HG02798 (cell line): ENCODE data around the gene PNPLA3.

ENCODE experiments used
- ATAC-seq: cut with Tn5 transposase; IDR thresholded peaks from one replicate; pipeline ENCODE4 v1.9.1; 2021; ENCODE audit warnings: mild to moderate bottlenecking; ENCODE audit not compliant: unreplicated experiment, poor library complexity

PNPLA3 gene

DNA sequence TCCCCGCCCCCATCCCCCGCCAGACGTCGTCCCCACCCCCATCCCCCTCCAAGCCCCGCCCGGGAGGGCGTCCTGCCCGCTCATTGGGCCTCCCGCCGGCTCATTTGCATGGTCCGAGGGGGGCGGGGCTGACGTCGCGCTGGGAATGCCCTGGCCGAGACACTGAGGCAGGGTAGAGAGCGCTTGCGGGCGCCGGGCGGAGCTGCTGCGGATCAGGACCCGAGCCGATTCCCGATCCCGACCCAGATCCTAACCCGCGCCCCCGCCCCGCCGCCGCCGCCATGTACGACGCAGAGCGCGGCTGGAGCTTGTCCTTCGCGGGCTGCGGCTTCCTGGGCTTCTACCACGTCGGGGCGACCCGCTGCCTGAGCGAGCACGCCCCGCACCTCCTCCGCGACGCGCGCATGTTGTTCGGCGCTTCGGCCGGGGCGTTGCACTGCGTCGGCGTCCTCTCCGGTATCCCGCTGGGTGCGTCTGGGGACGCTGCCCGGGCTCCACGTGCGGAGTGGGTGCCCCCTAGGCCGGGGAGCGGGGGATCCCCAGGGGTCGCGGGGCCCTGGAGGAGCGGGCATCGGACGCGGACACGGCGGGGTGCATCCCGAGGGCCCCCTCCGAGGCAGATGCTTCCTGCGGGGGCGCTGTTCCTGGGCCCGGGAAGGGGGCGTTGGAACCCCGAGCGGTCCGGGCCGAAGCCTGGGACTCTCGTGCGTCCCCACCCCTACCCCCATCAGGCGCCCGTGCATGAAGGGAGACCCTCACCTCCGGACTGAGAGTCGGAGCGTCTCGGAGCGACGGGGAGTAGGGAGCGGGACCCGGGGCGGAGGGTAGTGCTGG, at the start of gene PNPLA3:
Gene PNPLA3 (plus strand): TSS at position 175 of the 834 bp plus-strand sequence. CDS start 107 bp downstream, at position 282.
- ATAC-seq: no peak

DNA sequence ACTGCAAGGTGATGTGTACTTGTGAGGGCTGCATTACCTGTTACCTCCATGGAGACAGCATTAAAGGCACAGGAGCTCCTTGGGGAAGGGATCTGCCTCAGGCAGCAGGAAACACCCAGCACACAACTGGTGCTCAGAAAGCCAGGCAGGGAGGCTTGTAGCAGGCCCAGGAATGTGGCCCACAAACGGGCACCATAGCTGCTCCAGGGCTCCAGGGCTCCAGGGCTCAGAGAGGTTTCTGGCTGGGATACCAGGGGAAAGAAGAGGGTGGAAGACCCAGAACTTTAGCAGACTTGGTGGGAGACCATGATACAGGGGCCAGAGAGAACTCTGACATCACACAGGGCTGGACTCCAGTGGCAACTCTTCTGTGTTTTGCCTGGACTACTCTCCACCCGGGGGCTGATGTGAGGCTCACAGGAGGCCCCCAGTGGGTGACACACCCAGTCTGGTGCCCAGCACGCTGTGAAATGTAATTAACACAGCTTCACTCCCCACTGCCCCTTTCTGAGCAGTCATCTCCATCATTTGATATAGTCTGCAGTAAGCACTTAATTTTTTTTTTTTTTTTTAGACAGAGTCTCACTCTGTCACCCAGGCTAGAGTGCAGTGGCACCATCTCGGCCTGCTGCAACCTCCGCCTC, 46.6 kb upstream of the PNPLA3 start:
- ATAC-seq: no peak

GRCh38 chr22:43878079-43878795, 45.4 kb upstream of the PNPLA3 start:
- ATAC-seq: no peak

DNA sequence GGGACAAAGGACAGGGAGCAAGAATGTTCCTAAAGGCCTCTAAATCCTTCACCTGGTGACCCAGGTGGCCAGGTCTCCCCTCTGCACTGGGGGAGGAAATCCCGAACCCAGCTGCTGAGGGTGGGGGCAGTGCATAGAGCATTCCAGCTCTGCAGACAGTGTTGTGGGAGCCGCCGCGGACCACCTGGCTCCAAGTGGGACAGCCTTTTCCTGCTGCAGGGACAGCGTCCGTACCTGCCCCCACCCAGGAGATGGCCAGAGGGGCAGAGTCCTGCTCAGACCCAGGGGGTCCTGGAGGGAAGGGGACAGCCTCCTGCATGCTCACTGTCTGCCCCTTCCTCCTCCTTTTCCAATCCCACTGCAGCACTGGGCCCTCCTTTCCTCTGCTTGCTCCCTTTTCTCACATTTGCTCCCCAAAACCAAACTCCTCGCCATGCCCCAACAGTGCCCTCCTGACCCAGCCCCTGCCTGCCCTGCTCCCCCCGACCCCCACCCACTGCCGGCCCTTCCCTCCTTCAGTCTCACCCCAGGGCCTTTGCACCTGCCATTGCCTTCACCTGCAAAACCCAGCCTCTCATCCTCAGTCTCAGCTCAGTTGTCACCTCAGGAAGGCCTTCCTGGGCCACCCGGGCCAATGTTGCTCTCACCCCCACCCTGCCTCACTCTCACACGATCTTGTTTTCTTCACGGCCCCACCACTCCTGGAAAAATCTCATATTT, 44.6 kb upstream of the PNPLA3 start:
- no peak for ATAC-seq

- no peak for ATAC-seq
Measured at GRCh38 chr22:43879901-43880540, 43.6 kb upstream of the PNPLA3 start.

- ATAC-seq: no peak
Measured at GRCh38 chr22:43880541-43880991, 43.0 kb upstream of the PNPLA3 start.

DNA sequence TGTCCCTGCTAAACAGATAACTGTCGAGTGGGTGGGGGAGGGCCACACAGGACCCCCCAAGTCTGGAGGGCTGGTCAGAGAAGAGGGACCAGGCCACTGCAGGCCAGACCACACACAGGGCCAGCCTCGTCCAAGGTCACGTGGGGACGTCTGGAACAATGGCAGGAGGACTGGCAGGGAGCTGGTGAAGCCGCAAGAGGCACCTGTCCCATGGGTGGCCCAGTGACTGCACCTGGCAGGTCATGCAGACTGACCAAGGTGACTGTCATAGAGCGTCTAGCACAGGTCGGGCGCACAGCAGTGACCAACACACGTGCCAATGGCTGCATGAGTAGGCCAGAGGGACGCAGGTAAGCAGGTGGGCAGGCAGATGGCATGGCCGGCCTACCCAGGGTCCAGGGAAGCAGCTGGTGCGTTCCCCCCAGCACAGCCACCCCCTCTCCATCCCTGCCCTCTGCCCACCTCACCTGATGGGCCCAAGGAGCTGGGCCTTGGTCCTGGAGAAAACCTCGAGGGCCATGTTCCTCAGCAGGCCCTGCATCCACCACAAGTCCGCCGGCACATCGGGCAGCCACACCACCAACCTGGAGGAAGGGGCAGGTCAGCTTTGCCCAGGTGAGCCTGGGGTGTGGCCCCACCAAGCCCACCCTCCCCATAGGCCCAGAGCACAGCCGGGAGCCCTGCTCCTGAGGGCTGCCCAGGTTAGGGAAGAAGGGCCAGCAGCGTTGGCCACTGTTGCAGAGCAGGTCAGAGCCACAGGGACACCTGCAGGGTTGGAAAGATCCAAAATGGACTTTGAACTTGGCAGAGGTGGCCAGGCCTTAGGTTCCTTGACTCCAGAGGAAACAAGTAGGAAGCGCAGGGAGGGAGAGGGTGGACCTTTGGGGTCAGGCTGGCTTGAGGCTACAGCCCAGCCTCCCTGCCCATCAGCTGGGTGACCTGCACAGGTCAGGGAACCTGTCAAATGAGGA, 42.2 kb upstream of the PNPLA3 start:
- no peak for ATAC-seq

DNA sequence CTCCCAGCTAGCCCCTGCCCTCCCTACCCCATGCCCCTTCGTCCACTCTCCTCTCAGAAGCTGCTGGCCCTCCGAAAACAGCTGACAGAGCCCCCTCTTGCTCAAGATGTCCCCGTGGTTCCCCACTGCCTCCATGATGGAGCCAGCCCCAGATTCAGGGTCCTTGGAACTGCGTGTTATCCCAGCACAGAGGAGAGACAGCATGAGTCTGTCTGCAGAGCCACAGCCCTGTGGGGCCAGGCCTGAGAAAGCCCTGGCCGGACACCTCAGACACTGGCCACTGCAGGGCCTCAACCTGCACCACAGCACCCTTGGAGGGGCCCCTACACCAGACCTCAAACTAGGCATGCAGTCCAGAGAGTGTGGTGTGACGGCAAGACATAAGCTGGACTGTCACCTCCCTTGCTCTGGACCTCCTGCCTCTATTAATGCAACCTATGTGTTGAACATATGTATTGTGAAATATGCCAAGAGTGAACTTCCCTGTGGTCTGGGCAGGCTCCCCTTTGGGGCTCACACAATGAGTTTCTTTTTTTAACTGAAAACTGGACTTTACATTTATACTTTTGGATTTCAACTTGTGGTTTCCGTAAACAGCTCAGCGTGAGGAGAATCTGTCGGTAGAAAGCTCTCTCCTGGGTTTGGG, 41.4 kb upstream of the PNPLA3 start:
- ATAC-seq: no peak

GRCh38 chr22:43883012-43883661, 40.5 kb upstream of the PNPLA3 start:
- ATAC-seq: no peak

DNA sequence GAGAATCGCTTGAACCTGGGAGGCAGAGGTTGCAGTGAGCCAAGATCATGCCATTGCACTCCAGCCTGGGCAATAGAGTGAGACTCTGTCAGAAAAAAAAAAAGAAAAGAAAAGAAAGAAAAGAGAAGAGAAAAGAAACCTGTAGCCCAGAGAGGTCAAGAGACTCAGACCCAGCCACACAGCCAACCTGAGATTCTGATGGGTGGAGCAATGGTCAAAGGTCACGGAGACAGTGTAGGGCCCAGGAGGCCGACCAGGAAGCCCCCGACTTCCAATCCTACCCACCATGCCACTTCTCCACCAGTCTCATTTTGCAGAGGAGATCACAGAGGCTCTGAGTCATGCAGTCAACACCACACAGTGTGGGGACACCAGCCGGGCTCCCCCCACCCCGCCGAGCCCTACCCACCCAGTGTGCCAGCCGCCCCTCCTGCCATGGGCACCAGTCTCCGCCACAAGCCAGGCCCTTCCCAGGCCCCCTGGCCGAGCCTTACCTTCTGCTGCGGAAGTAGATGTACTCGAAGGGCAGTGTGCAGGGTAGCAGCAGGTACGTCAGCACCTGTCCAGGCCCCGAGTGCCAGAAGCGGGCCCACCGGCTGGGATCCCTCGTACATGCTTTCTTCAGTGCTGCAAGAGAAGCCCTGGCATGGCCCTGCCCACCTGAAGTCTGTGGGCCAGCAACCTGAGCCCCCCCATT, 39.7 kb upstream of the PNPLA3 start:
- ATAC-seq: no peak

DNA sequence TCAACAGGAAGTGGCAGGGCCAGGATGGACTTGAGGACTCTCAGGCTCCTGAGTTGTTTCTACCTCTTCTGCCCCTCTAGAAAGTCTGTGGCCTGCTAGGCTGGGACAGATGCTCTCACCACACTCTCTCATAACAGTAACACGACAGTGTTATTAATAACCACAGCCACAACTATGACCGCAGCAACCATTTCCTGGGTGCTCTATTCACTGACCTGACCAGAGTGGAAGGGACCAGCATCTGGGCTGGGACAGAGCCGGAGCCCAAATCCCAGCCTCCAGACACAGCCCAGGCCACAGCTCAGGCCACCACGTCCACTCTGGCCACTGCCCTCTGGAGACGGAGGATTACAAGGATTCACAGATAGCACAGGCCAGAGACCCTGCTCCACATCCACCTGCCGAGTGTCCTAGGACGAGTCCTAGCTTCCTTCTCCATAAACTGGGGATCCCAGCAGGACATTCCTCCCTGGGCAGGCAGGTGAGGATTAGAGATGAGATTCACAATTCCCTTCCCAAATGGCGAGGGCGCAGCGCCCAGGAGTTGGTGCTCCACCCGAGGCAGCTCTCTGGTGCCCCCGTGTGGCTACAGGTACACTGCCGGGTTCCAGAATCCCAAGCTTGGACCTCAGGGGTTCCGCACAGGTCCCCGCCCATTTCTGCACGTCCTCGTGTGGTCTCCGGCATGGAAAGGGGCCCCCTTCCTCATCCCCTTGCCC, 38.8 kb upstream of the PNPLA3 start:
- ATAC-seq: peak; percentile 79

- ATAC-seq: no peak
Measured at GRCh38 chr22:43885319-43885671, 38.3 kb upstream of the PNPLA3 start.

DNA sequence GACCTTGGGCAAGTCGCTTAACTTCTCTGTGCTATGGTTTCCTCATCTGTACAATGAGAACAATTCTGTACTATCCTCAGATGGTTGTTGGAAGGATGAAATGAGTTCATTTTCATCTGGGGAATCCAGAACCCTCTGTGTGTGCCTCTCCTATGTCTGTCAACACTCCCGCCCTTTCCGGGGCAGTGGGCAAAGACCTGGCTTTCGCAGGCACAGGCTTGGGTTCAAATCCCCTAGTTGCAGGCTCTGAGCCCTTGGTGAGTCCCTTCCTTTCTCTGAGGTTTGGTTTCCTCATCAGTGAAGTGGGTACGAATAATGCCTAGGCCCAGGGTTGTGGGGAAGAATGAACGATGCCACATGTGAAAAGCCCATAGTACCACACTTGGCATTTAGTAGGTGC, 37.8 kb upstream of the PNPLA3 start:
- no peak for ATAC-seq

DNA sequence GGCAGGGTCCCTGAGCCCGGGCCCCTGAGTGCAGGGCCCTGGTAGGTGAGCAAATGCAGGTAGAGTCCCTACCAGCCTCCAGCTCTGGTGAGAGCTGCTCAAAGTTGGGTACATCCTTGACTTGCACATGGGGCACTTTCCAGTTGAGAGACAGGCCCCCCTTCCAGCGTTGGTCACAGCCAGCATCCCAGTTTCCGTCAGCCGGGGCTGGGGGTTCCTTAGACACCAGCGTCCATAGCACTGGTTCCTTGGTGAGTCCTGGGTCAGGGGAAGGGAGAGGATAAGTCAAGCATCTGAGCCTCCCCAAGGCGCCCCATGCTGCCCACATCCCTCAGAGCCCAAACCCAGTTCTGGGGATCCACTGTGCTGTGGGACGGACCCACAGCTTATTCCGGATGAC, 37.4 kb upstream of the PNPLA3 start:
- ATAC-seq: no peak

DNA sequence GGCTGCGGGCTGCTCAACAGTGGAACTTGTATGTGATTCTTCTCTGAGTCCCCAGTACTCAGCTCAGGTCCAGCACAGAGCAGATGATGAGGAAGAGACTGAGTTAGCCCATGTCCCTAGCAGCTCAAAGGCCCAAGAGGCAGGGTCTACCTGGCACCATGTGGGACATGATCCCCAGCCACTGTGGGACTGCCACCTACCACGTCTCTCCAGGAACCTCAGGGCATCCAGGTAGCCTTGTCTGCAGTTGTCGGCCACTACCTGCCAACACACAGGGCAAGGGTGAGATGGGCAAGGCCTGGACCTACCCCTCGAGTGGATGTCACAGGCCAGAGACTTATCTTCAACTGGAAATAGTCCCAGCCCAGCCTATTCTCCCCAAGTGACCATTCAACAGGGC, 36.2 kb upstream of the PNPLA3 start:
- no peak for ATAC-seq

DNA sequence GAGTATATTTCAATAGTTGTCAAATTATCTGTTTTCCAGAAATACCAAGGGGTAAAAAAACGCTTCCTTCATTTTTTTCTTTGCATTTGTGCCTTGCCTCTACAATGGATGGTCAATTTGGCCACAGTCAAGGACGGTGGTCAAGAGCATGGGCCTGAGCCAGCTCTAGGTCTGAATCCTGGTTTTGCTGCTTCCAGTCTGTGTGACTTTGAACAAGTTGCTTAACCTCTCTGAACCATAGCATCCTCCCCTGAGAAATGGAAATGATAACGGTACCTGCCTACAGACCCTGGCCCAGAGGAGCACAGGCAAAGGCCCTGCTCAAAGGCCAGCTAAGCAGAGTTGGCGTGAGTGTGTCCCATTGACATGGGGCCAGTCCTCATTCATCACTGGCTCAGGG, 34.9 kb upstream of the PNPLA3 start:
- no peak for ATAC-seq
